ENCODE measurements around the gene WBP2. TPM values are rescaled to one million over a fixed set of nuclear protein-coding genes. Genes with fewer than 3 reads are reported as not detected.

The WBP2 gene
- total RNA-seq, 1 experiment from 2014 or later: 132 TPM

- peak; percentile 79 for TF ChIP-seq POLR2AphosphoS5 (IDR thresholded peaks at IDR 0.05; ENCODE audit: low read depth, low read length)
- no peak for TF ChIP-seq ATF3 (IDR thresholded peaks at IDR 0.05)
Observed at GRCh38 chr17:75844530-75845057, 10.5 kb downstream of the WBP2 start (continued).

- Histone ChIP-seq H3K36me3 (ENCODE audit: control insufficient read depth in 1 of 2, insufficient read depth in 2 of 2, low read length in 2 of 2) (peaks cover 18 to 19% of the 10 kb centered on the region in 2 experiments; a peak in 3 of 4 replicates), H3K27ac (ENCODE audit: low read depth, low read length) (peak within 1 kb of the TSS; percentile 88), H3K4me2 (ENCODE audit: low read length) (peak within 1 kb of the TSS; percentile 99), H2AFZ (ENCODE audit: low read depth, low read length, poor library complexity, severe bottlenecking) (no peak within 1 kb of the TSS), H3K27me3 (ENCODE audit: insufficient read depth, low read length) (no peaks in the 10 kb centered on the region), H4K20me1 (ENCODE audit: insufficient read depth) (no peaks in the 10 kb centered on the region), H3K4me3 (replicated peaks in 1 of 2; ENCODE audit: low read depth in 1 of 2, low read length in 2 of 2) (peak within 1 kb of the TSS; percentile 46 to 57), H3K79me2 (ENCODE audit: insufficient read depth, low read length) (no peaks in the 10 kb centered on the region), H3K4me1 (ENCODE audit: control insufficient read depth in 1 of 2, insufficient read depth in 2 of 2, low read length in 2 of 2) (peaks cover 33 to 62% of the 10 kb centered on the region in 2 experiments), H3K9ac (ENCODE audit: low read length) (peak within 1 kb of the TSS; percentile 86), H3K9me2 (ENCODE audit: insufficient read depth) (no peaks in the 10 kb centered on the region), H3K9me3 (ENCODE audit: control insufficient read depth in 1 of 2, insufficient read depth in 1 of 2, low read depth in 1 of 2, low read length in 2 of 2) (no peaks in the 10 kb centered on the region)
- ATAC-seq (peak; percentile 11), DNase-seq (ENCODE audit: low read depth, low spot score) (no peak)
- ChIA-PET POLR2A (interaction anchor here (0.8 to 3.3 kb wide), 6 partner anchors 12 to 68 kb away, joined by 3 to 42 read pairs (median 8); partner anchors contain the start of gene WBP2), RAD21 (ENCODE audit: low non-redundant PET in 1 of 2, low total read pairs in 2 of 2, uncharacterized antibody in 2 of 2, unreplicated experiment in 2 of 2) (no interaction called here), CTCF (interaction anchor here (0.6 to 3.3 kb wide), 6 partner anchors 12 to 61 kb away, joined by 3 to 46 read pairs (median 7); partner anchors contain the start of gene WBP2)
- BruUV-seq (replicated peaks): no TSS peak
- intact Hi-C loops (cut with micrococcal nuclease): loop anchor here (2.0 kb wide), 1 partner anchor 59 kb away; the partner anchor contains the start of gene UNK
- TF ChIP-seq MAX (IDR thresholded peaks at IDR 0.05): no peak
- no peak for TF ChIP-seq SP1 (IDR thresholded peaks at IDR 0.05; ENCODE audit: low read depth)
- TF ChIP-seq POLR2A (IDR thresholded peaks at IDR 0.05; ENCODE audit: borderline replicate concordance, extremely low read depth, insufficient read depth, insufficient read length): no peak
- no peak for TF ChIP-seq EZH2phosphoT487 (IDR thresholded peaks at IDR 0.05; ENCODE audit: borderline replicate concordance)
- TF ChIP-seq CEBPB (IDR thresholded peaks at IDR 0.05; ENCODE audit: low read depth): no peak
- no peak for TF ChIP-seq SIN3A (IDR thresholded peaks at IDR 0.05; ENCODE audit: low read depth)
- no peak for TF ChIP-seq ZBTB33 (IDR thresholded peaks at IDR 0.05; ENCODE audit: extremely low read depth, insufficient replicate concordance, low read length)
- TF ChIP-seq ZFX (IDR thresholded peaks at IDR 0.05): no peak
- no peak for TF ChIP-seq YY1 (IDR thresholded peaks at IDR 0.05; ENCODE audit: extremely low read depth, insufficient replicate concordance, low read depth, low read length)
- TF ChIP-seq REST (IDR thresholded peaks at IDR 0.05; ENCODE audit: low read depth): no peak
- no peak for TF ChIP-seq JUND (IDR thresholded peaks at IDR 0.05)
- TF ChIP-seq ATF3 (IDR thresholded peaks at IDR 0.05): no peak
- no peak for TF ChIP-seq FOSL1 (IDR thresholded peaks at IDR 0.05; ENCODE audit: low read depth)
- no peak for TF ChIP-seq RAD21 (IDR thresholded peaks at IDR 0.05; ENCODE audit: low read depth)
Observed at GRCh38 chr17:75843577-75844529, 11.3 kb downstream of the WBP2 start, which contains the start of gene UNC13D. Gene UNC13D, minus strand, starts transcription at chr17:75844404. Its CDS starts 67 bp downstream, at chr17:75844337.

Measured in HCT116 (cell line).